HEK293 (cell line): Measurements from ENCODE around the gene UGT1A3.

Experiments
- CTCF ChIA-PET: fragments of 350-600 bp; formaldehyde crosslinking; extraction: SDS; loops from one replicate; lab custom pipeline; 2021; ENCODE audit warnings: antibody characterized with exemption; lab: Yijun Ruan, JAX
- POLR2A ChIA-PET: fragments of 300-600 bp; formaldehyde crosslinking; extraction: SDS; loops from one replicate; lab custom pipeline; 2020; ENCODE audit warnings: antibody characterized with exemption, inconsistent platforms; lab: Yijun Ruan, JAX
- H3K27ac ChIP-seq: fragments of 200-500 bp; sonication (Bioruptor generic); 2 replicates; pipeline ENCODE4 v1.5.1; 2014; ENCODE audit warnings: low read depth, low read length, control low read depth, inconsistent platforms; ENCODE audit errors: extremely low read depth
- H3K36me3 ChIP-seq, 2 experiments: fragments of 200-500 bp in 1 of 2; sonication (Bioruptor generic) in 1 of 2; 1 replicate in 1 of 2; 2 replicates in 1 of 2; pipeline ENCODE4 v1.5.1; 2014 to 2017; ENCODE audit warnings: inconsistent platforms in 2 of 2, low read length in 2 of 2; ENCODE audit not compliant: control insufficient read depth in 2 of 2, insufficient read depth in 1 of 2
- H3K4me1 ChIP-seq: fragments of 200-500 bp; sonication (Bioruptor generic); 2 replicates; pipeline ENCODE4 v1.5.1; 2014; ENCODE audit warnings: mild to moderate bottlenecking, low read length, inconsistent platforms; ENCODE audit not compliant: control insufficient read depth, insufficient read depth
- H3K4me3 ChIP-seq: 2 replicates; pipeline ENCODE4 v1.5.1; 2011; ENCODE audit warnings: low read depth, mild to moderate bottlenecking, control low read depth, low read length, moderate library complexity
- H3K9me3 ChIP-seq: fragments of 200-500 bp; sonication (Bioruptor generic); 2 replicates; pipeline ENCODE4 v1.5.1; 2014; ENCODE audit warnings: low read depth, low read length, inconsistent platforms; ENCODE audit not compliant: control insufficient read depth, insufficient read depth
- HOXC10 ChIP-seq: sonication (generic); formaldehyde crosslinking; IDR thresholded peaks from 2 replicates; pipeline ENCODE4 v1.8.1; 2023; ENCODE audit warnings: mild to moderate bottlenecking, missing genetic modification reagents
- IKZF3 ChIP-seq: fragments of 450-650 bp; IDR thresholded peaks from 2 replicates; pipeline ENCODE4 v1.5.0; 2018; ENCODE audit warnings: missing biosample characterization, mild to moderate bottlenecking, missing genetic modification characterization, moderate library complexity
- KLF1 ChIP-seq: fragments of 450-650 bp; formaldehyde crosslinking; IDR thresholded peaks from 2 replicates; pipeline ENCODE4 v1.5.1; 2016; ENCODE audit warnings: missing biosample characterization, missing genetic modification characterization
- SP7 ChIP-seq: fragments of 450-650 bp; formaldehyde crosslinking; IDR thresholded peaks from 2 replicates; pipeline ENCODE4 v1.5.1; 2016; ENCODE audit warnings: missing biosample characterization, missing genetic modification characterization
- ZNF114 ChIP-seq: fragments of 450-650 bp; formaldehyde crosslinking; IDR thresholded peaks from 2 replicates; pipeline ENCODE4 v1.5.0; 2017; ENCODE audit warnings: missing biosample characterization, missing genetic modification characterization
- ZNF132 ChIP-seq: fragments of 450-650 bp; formaldehyde crosslinking; IDR thresholded peaks from 2 replicates; pipeline ENCODE4 v1.5.1; 2017; ENCODE audit warnings: missing biosample characterization, missing genetic modification characterization, borderline replicate concordance
- ZNF23 ChIP-seq: fragments of 450-650 bp; formaldehyde crosslinking; IDR thresholded peaks from 2 replicates; pipeline ENCODE4 v1.5.1; 2016; ENCODE audit warnings: missing biosample characterization, missing genetic modification characterization, borderline replicate concordance
- ZNF248 ChIP-seq: fragments of 450-650 bp; formaldehyde crosslinking; IDR thresholded peaks from 2 replicates; pipeline ENCODE4 v1.5.1; 2017; ENCODE audit warnings: missing biosample characterization, missing genetic modification characterization
- ZNF266 ChIP-seq: fragments of 450-650 bp; formaldehyde crosslinking; IDR thresholded peaks from 2 replicates; pipeline ENCODE4 v1.5.1; 2016; ENCODE audit warnings: missing biosample characterization, missing genetic modification characterization, low read depth
- ZNF292 ChIP-seq: fragments of 450-650 bp; formaldehyde crosslinking; IDR thresholded peaks from 2 replicates; pipeline ENCODE4 v1.5.1; 2016; ENCODE audit warnings: low read depth, missing biosample characterization, missing genetic modification characterization, borderline replicate concordance
- ZNF48 ChIP-seq: fragments of 450-650 bp; formaldehyde crosslinking; IDR thresholded peaks from 2 replicates; pipeline ENCODE4 v1.5.1; 2016; ENCODE audit warnings: missing biosample characterization, missing genetic modification characterization
- ZNF529 ChIP-seq: fragments of 450-650 bp; formaldehyde crosslinking; IDR thresholded peaks from 2 replicates; pipeline ENCODE4 v1.5.1; 2017; ENCODE audit warnings: missing genetic modification characterization, missing biosample characterization; ENCODE audit not compliant: insufficient replicate concordance
- ZNF548 ChIP-seq: fragments of 450-650 bp; formaldehyde crosslinking; IDR thresholded peaks from 2 replicates; pipeline ENCODE4 v1.5.1; 2016; ENCODE audit warnings: missing biosample characterization, missing genetic modification characterization
- ZNF629 ChIP-seq: fragments of 450-650 bp; formaldehyde crosslinking; IDR thresholded peaks from 2 replicates; pipeline ENCODE4 v1.5.1; 2017; ENCODE audit warnings: missing biosample characterization, missing genetic modification characterization
- ZSCAN30 ChIP-seq: fragments of 450-650 bp; IDR thresholded peaks from 2 replicates; pipeline ENCODE4 v1.5.1; 2018; ENCODE audit warnings: missing biosample characterization, mild to moderate bottlenecking, missing genetic modification characterization, moderate library complexity
- TF ChIP-seq, protein P1 (sequence below): fragments of 450-650 bp; formaldehyde crosslinking; IDR thresholded peaks from 2 replicates; pipeline ENCODE4 v1.5.1; 2016; ENCODE audit warnings: missing biosample characterization, missing genetic modification characterization
- TF ChIP-seq, protein P2 (sequence below): fragments of 450-650 bp; formaldehyde crosslinking; IDR thresholded peaks from 2 replicates; pipeline ENCODE4 v1.5.1; 2016; ENCODE audit warnings: missing biosample characterization, missing genetic modification characterization
- TF ChIP-seq, protein P3 (sequence below): fragments of 450-650 bp; formaldehyde crosslinking; IDR thresholded peaks from 2 replicates; pipeline ENCODE4 v1.5.1; 2016; ENCODE audit warnings: missing biosample characterization, missing genetic modification characterization
- TF ChIP-seq, protein P4 (sequence below): fragments of 450-650 bp; formaldehyde crosslinking; IDR thresholded peaks from 2 replicates; pipeline ENCODE4 v1.5.1; 2016; ENCODE audit warnings: missing biosample characterization, missing genetic modification characterization
- TF ChIP-seq, protein P5 (sequence below): fragments of 450-650 bp; formaldehyde crosslinking; IDR thresholded peaks from 2 replicates; pipeline ENCODE4 v1.5.1; 2016; ENCODE audit warnings: missing biosample characterization, missing genetic modification characterization
- TF ChIP-seq, protein P6 (sequence below): fragments of 450-650 bp; formaldehyde crosslinking; IDR thresholded peaks from 2 replicates; pipeline ENCODE4 v1.5.1; 2017; ENCODE audit warnings: missing biosample characterization, missing genetic modification characterization

The UGT1A3 gene

DNA sequence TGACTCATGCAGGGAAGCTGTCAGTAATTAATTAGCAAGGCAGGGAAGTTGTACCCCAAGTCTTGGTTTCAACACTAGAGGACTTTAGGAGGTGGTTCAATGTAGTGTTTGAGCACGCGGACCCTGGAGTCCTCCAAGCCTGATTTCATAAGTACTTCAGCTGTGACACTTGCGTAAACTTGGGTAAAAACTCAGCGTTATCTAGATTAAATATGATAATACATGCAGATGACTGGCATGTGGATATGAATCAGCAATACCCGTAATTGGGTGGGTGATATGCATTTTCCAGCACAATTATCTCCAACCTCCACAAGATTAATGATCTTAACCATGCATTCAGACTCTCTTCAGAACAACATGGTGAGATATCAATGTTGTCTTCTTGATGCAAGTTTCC lies 41.9 kb upstream of the UGT1A3 start:
- H3K36me3 ChIP-seq: no peaks in the 10 kb centered on the region
- no peak overlapping the region for H3K4me3 ChIP-seq
- TF ChIP-seq ZSCAN30 (no peak), ZNF529 (tag by site-specific recombination) (no peak), ZNF548 (tag by site-specific recombination) (no peak), KLF1 (tag by site-specific recombination) (no peak), ZNF248 (no peak), ZNF48 (no peak), ZNF114 (no peak), ZNF629 (no peak), IKZF3 (tag by site-specific recombination) (no peak), ZNF292 (tag by site-specific recombination) (no peak), HOXC10 (CRISPR knock-in tag) (no peak), ZNF132 (no peak)
- TF ChIP-seq, protein P1, sequence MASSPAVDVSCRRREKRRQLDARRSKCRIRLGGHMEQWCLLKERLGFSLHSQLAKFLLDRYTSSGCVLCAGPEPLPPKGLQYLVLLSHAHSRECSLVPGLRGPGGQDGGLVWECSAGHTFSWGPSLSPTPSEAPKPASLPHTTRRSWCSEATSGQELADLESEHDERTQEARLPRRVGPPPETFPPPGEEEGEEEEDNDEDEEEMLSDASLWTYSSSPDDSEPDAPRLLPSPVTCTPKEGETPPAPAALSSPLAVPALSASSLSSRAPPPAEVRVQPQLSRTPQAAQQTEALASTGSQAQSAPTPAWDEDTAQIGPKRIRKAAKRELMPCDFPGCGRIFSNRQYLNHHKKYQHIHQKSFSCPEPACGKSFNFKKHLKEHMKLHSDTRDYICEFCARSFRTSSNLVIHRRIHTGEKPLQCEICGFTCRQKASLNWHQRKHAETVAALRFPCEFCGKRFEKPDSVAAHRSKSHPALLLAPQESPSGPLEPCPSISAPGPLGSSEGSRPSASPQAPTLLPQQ (tag by site-specific recombination): no peak
- TF ChIP-seq, protein P2, sequence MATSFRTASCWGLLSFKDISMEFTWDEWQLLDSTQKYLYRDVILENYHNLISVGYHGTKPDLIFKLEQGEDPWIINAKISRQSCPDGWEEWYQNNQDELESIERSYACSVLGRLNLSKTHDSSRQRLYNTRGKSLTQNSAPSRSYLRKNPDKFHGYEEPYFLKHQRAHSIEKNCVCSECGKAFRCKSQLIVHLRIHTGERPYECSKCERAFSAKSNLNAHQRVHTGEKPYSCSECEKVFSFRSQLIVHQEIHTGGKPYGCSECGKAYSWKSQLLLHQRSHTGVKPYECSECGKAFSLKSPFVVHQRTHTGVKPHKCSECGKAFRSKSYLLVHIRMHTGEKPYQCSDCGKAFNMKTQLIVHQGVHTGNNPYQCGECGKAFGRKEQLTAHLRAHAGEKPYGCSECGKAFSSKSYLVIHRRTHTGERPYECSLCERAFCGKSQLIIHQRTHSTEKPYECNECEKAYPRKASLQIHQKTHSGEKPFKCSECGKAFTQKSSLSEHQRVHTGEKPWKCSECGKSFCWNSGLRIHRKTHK (tag by site-specific recombination): no peak
- TF ChIP-seq, protein P3, sequence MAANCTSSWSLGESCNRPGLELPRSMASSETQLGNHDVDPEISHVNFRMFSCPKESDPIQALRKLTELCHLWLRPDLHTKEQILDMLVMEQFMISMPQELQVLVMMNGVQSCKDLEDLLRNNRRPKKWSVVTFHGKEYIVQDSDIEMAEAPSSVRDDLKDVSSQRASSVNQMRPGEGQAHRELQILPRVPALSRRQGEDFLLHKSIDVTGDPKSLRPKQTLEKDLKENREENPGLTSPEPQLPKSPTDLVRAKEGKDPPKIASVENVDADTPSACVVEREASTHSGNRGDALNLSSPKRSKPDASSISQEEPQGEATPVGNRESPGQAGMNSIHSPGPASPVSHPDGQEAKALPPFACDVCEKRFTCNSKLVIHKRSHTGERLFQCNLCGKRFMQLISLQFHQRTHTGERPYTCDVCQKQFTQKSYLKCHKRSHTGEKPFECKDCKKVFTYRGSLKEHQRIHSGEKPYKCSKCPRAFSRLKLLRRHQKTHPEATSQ (tag by site-specific recombination): no peak
- TF ChIP-seq, protein P4, sequence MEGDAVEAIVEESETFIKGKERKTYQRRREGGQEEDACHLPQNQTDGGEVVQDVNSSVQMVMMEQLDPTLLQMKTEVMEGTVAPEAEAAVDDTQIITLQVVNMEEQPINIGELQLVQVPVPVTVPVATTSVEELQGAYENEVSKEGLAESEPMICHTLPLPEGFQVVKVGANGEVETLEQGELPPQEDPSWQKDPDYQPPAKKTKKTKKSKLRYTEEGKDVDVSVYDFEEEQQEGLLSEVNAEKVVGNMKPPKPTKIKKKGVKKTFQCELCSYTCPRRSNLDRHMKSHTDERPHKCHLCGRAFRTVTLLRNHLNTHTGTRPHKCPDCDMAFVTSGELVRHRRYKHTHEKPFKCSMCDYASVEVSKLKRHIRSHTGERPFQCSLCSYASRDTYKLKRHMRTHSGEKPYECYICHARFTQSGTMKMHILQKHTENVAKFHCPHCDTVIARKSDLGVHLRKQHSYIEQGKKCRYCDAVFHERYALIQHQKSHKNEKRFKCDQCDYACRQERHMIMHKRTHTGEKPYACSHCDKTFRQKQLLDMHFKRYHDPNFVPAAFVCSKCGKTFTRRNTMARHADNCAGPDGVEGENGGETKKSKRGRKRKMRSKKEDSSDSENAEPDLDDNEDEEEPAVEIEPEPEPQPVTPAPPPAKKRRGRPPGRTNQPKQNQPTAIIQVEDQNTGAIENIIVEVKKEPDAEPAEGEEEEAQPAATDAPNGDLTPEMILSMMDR: no peak
- TF ChIP-seq, protein P5, sequence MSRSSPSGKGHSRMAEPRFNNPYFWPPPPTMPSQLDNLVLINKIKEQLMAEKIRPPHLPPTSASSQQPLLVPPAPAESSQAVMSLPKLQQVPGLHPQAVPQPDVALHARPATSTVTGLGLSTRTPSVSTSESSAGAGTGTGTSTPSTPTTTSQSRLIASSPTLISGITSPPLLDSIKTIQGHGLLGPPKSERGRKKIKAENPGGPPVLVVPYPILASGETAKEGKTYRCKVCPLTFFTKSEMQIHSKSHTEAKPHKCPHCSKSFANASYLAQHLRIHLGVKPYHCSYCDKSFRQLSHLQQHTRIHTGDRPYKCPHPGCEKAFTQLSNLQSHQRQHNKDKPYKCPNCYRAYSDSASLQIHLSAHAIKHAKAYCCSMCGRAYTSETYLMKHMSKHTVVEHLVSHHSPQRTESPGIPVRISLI (tag by site-specific recombination): no peak
- POLR2A ChIA-PET: no interaction called here
- CTCF ChIA-PET: no interaction called here
- H3K9me3 ChIP-seq: no peaks in the 10 kb centered on the region
- H3K4me1 ChIP-seq: no peaks in the 10 kb centered on the region
- H3K27ac ChIP-seq: no peak overlapping the region

DNA sequence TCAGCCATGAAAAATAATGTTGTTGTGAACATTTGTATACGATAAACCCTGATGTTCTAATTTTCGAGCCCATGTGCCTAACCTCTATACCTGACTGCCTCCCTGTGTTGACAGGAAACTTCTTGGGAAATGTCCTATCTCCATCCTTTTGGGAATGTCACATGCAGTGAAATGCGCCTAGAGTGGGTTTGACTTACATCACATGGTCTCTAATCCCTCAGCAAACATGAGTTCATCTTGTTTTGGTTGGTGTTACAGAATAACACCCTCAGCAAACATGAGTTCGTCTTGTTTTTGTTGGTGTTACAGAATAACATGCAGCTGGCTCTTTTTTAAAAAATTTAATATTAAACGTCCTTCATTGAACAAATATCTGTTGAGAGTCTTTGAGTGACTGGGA lies 40.5 kb upstream of the UGT1A3 start:
- TF ChIP-seq ZNF266 (tag by site-specific recombination) (no peak), ZNF132 (no peak), ZNF23 (tag by site-specific recombination) (no peak), SP7 (no peak)
- TF ChIP-seq, protein P6, sequence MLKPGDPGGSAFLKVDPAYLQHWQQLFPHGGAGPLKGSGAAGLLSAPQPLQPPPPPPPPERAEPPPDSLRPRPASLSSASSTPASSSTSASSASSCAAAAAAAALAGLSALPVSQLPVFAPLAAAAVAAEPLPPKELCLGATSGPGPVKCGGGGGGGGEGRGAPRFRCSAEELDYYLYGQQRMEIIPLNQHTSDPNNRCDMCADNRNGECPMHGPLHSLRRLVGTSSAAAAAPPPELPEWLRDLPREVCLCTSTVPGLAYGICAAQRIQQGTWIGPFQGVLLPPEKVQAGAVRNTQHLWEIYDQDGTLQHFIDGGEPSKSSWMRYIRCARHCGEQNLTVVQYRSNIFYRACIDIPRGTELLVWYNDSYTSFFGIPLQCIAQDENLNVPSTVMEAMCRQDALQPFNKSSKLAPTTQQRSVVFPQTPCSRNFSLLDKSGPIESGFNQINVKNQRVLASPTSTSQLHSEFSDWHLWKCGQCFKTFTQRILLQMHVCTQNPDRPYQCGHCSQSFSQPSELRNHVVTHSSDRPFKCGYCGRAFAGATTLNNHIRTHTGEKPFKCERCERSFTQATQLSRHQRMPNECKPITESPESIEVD: no peak
- H3K4me3 ChIP-seq: no peak overlapping the region
- no peaks in the 10 kb centered on the region for H3K9me3 ChIP-seq
- H3K27ac ChIP-seq: no peak overlapping the region
- CTCF ChIA-PET: no interaction called here
- H3K36me3 ChIP-seq: no peaks in the 10 kb centered on the region
- POLR2A ChIA-PET: no interaction called here
- H3K4me1 ChIP-seq: no peaks in the 10 kb centered on the region
